Subcutaneous adipose tissue (tissue), 4 donors: ENCODE results near the gene DSC1. TPM values are rescaled to one million over a fixed set of nuclear protein-coding genes. Genes with fewer than 3 reads are reported as not detected.

Source experiments
- CTCF ChIP-seq: fragments of 450-650 bp; IDR thresholded peaks from one replicate; pipeline ENCODE4 v1.5.1; 2016; ENCODE audit warnings: low read depth, mild to moderate bottlenecking, control low read depth, antibody characterized with exemption, moderate library complexity
- total RNA-seq, 4 donors: library from RNA; depleted of rRNA; stranded (reverse); fragments of >200 nt; gene quantifications; one replicate each; pipeline ENCODE4 v1.1.0, GENCODE V29; 2016

Gene DSC1
- total RNA-seq, 4 donors from 2014 or later = not detected

GRCh38 chr18:31125878-31126277 lies 36.8 kb downstream of the DSC1 start:
- TF ChIP-seq CTCF = no peak

GRCh38 chr18:31120594-31120993 lies 42.1 kb downstream of the DSC1 start:
- TF ChIP-seq CTCF = no peak

- no peak for TF ChIP-seq CTCF
These were observed 45.6 kb downstream of the DSC1 start for GRCh38 chr18:31116853-31117595.

- TF ChIP-seq CTCF = no peak
These were observed 49.9 kb downstream of the DSC1 start for GRCh38 chr18:31112804-31113203.

GRCh38 chr18:31105733-31106132 lies 56.9 kb downstream of the DSC1 start:
- TF ChIP-seq CTCF = no peak

GRCh38 chr18:31104444-31104843 lies 58.2 kb downstream of the DSC1 start:
- no peak for TF ChIP-seq CTCF

- no peak for TF ChIP-seq CTCF
These were observed 59.2 kb downstream of the DSC1 start for GRCh38 chr18:31103423-31103822.
